ENCODE measurements around the gene SUPT5H. TPM values are rescaled to one million over a fixed set of nuclear protein-coding genes. Genes with fewer than 3 reads are reported as not detected.

The SUPT5H gene
- total and polyA plus RNA-seq, 2 of the 13 experiments (the other 11 are each of a cell fraction or from before 2014, with no cell fraction given): 48.2 to 51.7 TPM

GRCh38 chr19:39502640-39503417 lies 57.4 kb downstream of the SUPT5H start (continued):
- peak; percentile 83; the same call in 1 of the 2 replicates for TF ChIP-seq ZNF510 (CRISPR knock-in tag; IDR thresholded peaks at IDR 0.05; ENCODE audit: low read depth)
- TF ChIP-seq CREM (IDR thresholded peaks at IDR 0.05): no peak
- TF ChIP-seq CREM (CRISPR knock-in tag; IDR thresholded peaks at IDR 0.05): no peak
- TF ChIP-seq ISL2 (CRISPR knock-in tag; IDR thresholded peaks at IDR 0.05): peak; percentile 34; the same call in 1 of the 2 replicates
- TF ChIP-seq PCBP2 (optimal IDR thresholded peaks at IDR 0.05; ENCODE audit: low read depth, low read length, poor library complexity, severe bottlenecking): no peak
- TF ChIP-seq, protein P1, sequence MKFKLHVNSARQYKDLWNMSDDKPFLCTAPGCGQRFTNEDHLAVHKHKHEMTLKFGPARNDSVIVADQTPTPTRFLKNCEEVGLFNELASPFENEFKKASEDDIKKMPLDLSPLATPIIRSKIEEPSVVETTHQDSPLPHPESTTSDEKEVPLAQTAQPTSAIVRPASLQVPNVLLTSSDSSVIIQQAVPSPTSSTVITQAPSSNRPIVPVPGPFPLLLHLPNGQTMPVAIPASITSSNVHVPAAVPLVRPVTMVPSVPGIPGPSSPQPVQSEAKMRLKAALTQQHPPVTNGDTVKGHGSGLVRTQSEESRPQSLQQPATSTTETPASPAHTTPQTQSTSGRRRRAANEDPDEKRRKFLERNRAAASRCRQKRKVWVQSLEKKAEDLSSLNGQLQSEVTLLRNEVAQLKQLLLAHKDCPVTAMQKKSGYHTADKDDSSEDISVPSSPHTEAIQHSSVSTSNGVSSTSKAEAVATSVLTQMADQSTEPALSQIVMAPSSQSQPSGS (CRISPR knock-in tag; IDR thresholded peaks at IDR 0.05): peak; percentile 31; the same call in 1 of the 2 replicates
- peak; percentile 91 for TF ChIP-seq ZNF280B (CRISPR knock-in tag; IDR thresholded peaks at IDR 0.05; ENCODE audit: borderline replicate concordance)
- TF ChIP-seq, protein P2, sequence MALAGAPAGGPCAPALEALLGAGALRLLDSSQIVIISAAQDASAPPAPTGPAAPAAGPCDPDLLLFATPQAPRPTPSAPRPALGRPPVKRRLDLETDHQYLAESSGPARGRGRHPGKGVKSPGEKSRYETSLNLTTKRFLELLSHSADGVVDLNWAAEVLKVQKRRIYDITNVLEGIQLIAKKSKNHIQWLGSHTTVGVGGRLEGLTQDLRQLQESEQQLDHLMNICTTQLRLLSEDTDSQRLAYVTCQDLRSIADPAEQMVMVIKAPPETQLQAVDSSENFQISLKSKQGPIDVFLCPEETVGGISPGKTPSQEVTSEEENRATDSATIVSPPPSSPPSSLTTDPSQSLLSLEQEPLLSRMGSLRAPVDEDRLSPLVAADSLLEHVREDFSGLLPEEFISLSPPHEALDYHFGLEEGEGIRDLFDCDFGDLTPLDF (CRISPR knock-in tag; IDR thresholded peaks at IDR 0.05): peak; percentile 40; the same call in 1 of the 2 replicates
- TF ChIP-seq, protein P3, sequence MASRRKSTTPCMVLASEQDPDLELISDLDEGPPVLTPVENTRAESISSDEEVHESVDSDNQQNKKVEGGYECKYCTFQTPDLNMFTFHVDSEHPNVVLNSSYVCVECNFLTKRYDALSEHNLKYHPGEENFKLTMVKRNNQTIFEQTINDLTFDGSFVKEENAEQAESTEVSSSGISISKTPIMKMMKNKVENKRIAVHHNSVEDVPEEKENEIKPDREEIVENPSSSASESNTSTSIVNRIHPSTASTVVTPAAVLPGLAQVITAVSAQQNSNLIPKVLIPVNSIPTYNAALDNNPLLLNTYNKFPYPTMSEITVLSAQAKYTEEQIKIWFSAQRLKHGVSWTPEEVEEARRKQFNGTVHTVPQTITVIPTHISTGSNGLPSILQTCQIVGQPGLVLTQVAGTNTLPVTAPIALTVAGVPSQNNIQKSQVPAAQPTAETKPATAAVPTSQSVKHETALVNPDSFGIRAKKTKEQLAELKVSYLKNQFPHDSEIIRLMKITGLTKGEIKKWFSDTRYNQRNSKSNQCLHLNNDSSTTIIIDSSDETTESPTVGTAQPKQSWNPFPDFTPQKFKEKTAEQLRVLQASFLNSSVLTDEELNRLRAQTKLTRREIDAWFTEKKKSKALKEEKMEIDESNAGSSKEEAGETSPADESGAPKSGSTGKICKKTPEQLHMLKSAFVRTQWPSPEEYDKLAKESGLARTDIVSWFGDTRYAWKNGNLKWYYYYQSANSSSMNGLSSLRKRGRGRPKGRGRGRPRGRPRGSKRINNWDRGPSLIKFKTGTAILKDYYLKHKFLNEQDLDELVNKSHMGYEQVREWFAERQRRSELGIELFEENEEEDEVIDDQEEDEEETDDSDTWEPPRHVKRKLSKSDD (CRISPR knock-in tag; IDR thresholded peaks at IDR 0.05; ENCODE audit: low read depth): peak; percentile 93
- peak; percentile 13; the same call in 1 of the 2 replicates for TF ChIP-seq FOSL2 (CRISPR knock-in tag; IDR thresholded peaks at IDR 0.05)
- TF ChIP-seq FOXC1 (CRISPR knock-in tag; IDR thresholded peaks at IDR 0.05; ENCODE audit: borderline replicate concordance): peak; percentile 98; the same call in 1 of the 2 replicates
- no peak for TF ChIP-seq NCOA5 (CRISPR knock-in tag; IDR thresholded peaks at IDR 0.05)
- TF ChIP-seq LBX2 (CRISPR knock-in tag; IDR thresholded peaks at IDR 0.05; ENCODE audit: borderline replicate concordance): peak; percentile 100; the same call in 1 of the 2 replicates
- peak; percentile 99 for TF ChIP-seq NKX3-1 (CRISPR knock-in tag; IDR thresholded peaks at IDR 0.05)
- peak; percentile 29; the same call in 1 of the 2 replicates for TF ChIP-seq PHF8 (CRISPR knock-in tag; IDR thresholded peaks at IDR 0.05)
- TF ChIP-seq MBNL3 (CRISPR knock-in tag; conservative IDR thresholded peaks at IDR 0.05): no peak
- TF ChIP-seq PCBP1 (IDR thresholded peaks at IDR 0.05; ENCODE audit: borderline replicate concordance, low read depth, low read length): no peak
- TF ChIP-seq SP1 (IDR thresholded peaks at IDR 0.05): no peak
- TF ChIP-seq SP1 (CRISPR knock-in tag; IDR thresholded peaks at IDR 0.05): peak; percentile 33; the same call in 1 of the 2 replicates
- peak; percentile 26 for TF ChIP-seq XRCC5 (optimal IDR thresholded peaks at IDR 0.05; ENCODE audit: low read length)
- TF ChIP-seq ZNF781 (CRISPR knock-in tag; IDR thresholded peaks at IDR 0.05; ENCODE audit: borderline replicate concordance, not compliant biosample characterization): peak; percentile 96
- peak; percentile 78; the same call in 1 of the 2 replicates for TF ChIP-seq ZSCAN31 (CRISPR knock-in tag; IDR thresholded peaks at IDR 0.05; ENCODE audit: low read depth)
